CD8-positive, alpha-beta memory T cell (primary cell): ENCODE data around the gene SLC35G3. TPM values are rescaled to one million over a fixed set of nuclear protein-coding genes. Genes with fewer than 3 reads are reported as not detected.
A peak's percentile ranks its signal among the peaks of the same experiment; 100 is the strongest.
"Not testable (repeated sequence)": the region's sequence is repeated elsewhere in the genome, so short reads cannot be mapped to it uniquely, and the experiment has no call there.

ENCODE experiments used
- CTCF ChIA-PET: fragments of 350-600 bp; sonication (Branson Sonifier 250); formaldehyde crosslinking; loops from one replicate; lab custom pipeline; 2021; ENCODE audit warnings: antibody characterized with exemption; lab: Charles Lee
- POLR2A ChIA-PET: fragments of 350-600 bp; sonication (Branson Sonifier 250); formaldehyde crosslinking; loops from one replicate; lab custom pipeline; 2021; ENCODE audit warnings: antibody characterized with exemption; lab: Charles Lee
- DNase-seq, 5 donors: peaks; one replicate each; pipeline versions ENCODE4 v3.0.0 to v3.0.0-alpha.2; 2020 to 2022; ENCODE audit warnings: mixed read lengths in 1 of 5
- H3K27ac ChIP-seq: one replicate; pipeline ENCODE4 v1.7.0; 2013; ENCODE audit warnings: low read depth, mild to moderate bottlenecking, low read length, moderate library complexity
- H3K27me3 ChIP-seq: 2 replicates; pipeline ENCODE4 v1.7.0; 2013; ENCODE audit warnings: low read length, mild to moderate bottlenecking; ENCODE audit not compliant: insufficient read depth, poor library complexity, severe bottlenecking
- H3K36me3 ChIP-seq: 2 replicates; pipeline ENCODE4 v1.7.0; 2013; ENCODE audit warnings: mild to moderate bottlenecking, low read length, moderate library complexity; ENCODE audit not compliant: insufficient read depth
- H3K4me1 ChIP-seq: 2 replicates; pipeline ENCODE4 v1.7.0; 2013; ENCODE audit warnings: mild to moderate bottlenecking, low read length, moderate library complexity; ENCODE audit not compliant: insufficient read depth
- H3K4me3 ChIP-seq: 2 replicates; pipeline ENCODE4 v1.7.0; 2013; ENCODE audit warnings: mild to moderate bottlenecking, low read length
- H3K9me3 ChIP-seq: 2 replicates; pipeline ENCODE4 v1.7.0; 2013; ENCODE audit warnings: mild to moderate bottlenecking, low read length
- H3K27ac Mint-ChIP-seq, 8 donors: one replicate each; pipeline ENCODE4 v1.8.0; 2020 to 2021; ENCODE audit warnings: mixed read lengths in 8 of 8, mild to moderate bottlenecking in 6 of 8, inconsistent platforms in 3 of 8, moderate library complexity in 3 of 8
- H3K27me3 Mint-ChIP-seq, 2 donors: one replicate each; pipeline ENCODE4 v1.8.0; 2020 to 2021; ENCODE audit warnings: mixed read lengths in 2 of 2, mild to moderate bottlenecking in 1 of 2, moderate library complexity in 1 of 2
- H3K36me3 Mint-ChIP-seq, 3 donors: one replicate each; pipeline ENCODE4 v1.8.0; 2020 to 2021; ENCODE audit warnings: mixed read lengths in 3 of 3, inconsistent platforms in 1 of 3, mild to moderate bottlenecking in 1 of 3
- H3K4me1 Mint-ChIP-seq, 3 donors: one replicate each; pipeline ENCODE4 v1.8.0; 2020 to 2021; ENCODE audit warnings: mixed read lengths in 3 of 3, inconsistent platforms in 1 of 3, mild to moderate bottlenecking in 1 of 3
- H3K4me3 Mint-ChIP-seq, 7 donors: one replicate each; pipeline ENCODE4 v1.8.0; 2020 to 2021; ENCODE audit warnings: mixed read lengths in 7 of 7, mild to moderate bottlenecking in 6 of 7, moderate library complexity in 4 of 7, inconsistent platforms in 2 of 7
- H3K9me3 Mint-ChIP-seq, 5 donors: one replicate each; pipeline ENCODE4 v1.8.0; 2020 to 2022; ENCODE audit warnings: mixed read lengths in 5 of 5, mild to moderate bottlenecking in 3 of 5, moderate library complexity in 2 of 5, inconsistent platforms in 1 of 5
- polyA plus RNA-seq: library from polyadenylated mRNA; unstranded; fragments of 300-500 nt; fragmentation: Illumina TruSeq; gene quantifications from one replicate; pipeline ENCODE4 v1.2.3, GENCODE V29; 2021
- total RNA-seq, 2 experiments: library from RNA; stranded (reverse); gene quantifications; one replicate each; pipeline ENCODE4 v1.2.3, GENCODE V29; 2021

The SLC35G3 gene
- total and polyA plus RNA-seq, 3 experiments from 2014 or later, result not detected

GRCh38 chr17:35176897-35177296, 17.3 kb downstream of the SLC35G3 start:
- DNase-seq, result no peak
- POLR2A ChIA-PET, result interaction anchor here (0.6 kb wide), 1 partner anchor 66 kb away, joined by 3 read pairs; the partner anchor contains the start of gene SLFN5
- Histone ChIP-seq H3K27ac (no peak overlapping the region), H3K9me3 (no peaks in the 10 kb centered on the region), H3K4me1 (peaks cover 55% of the 10 kb centered on the region), H3K4me3 (no peak overlapping the region), H3K27me3 (no peaks in the 10 kb centered on the region), H3K36me3 (no peaks in the 10 kb centered on the region)
- Mint-ChIP-seq H3K27ac (peak overlapping the region; percentile 91 to 97 (median 94)), H3K27me3 (peaks cover 0 to 6% of the 10 kb centered on the region in 2 donors), H3K36me3 (peaks cover 0 to 3% (median 1%) of the 10 kb centered on the region in 3 donors), H3K4me1 (peaks cover 66 to 92% (median 66%) of the 10 kb centered on the region in 3 donors), H3K9me3 (peaks cover 0 to 3% (median 0%) of the 10 kb centered on the region in 5 donors), H3K4me3 (peak overlapping the region in 6 of 7 donors; percentile 6 to 79 (median 70))
- CTCF ChIA-PET, result interaction anchor here (1.4 to 3.8 kb wide), 2 partner anchors 36 to 59 kb away, joined by 3 to 12 read pairs; no protein-coding TSS in a partner anchor

GRCh38 chr17:35175638-35176415, 18.4 kb downstream of the SLC35G3 start:
- no peak overlapping the region for H3K4me3 ChIP-seq
- DNase-seq, result no peak
- ChIA-PET POLR2A (interaction anchor here (0.8 to 1.5 kb wide), 2 partner anchors 38 to 67 kb away, joined by 3 read pairs; partner anchors contain the start of gene SLFN5), CTCF (interaction anchor here (0.7 to 3.8 kb wide), 6 partner anchors 8 to 629 kb away, joined by 3 to 12 read pairs (median 3); partner anchors contain the start of gene SLFN5)
- H3K9me3 Mint-ChIP-seq, result peaks cover 0 to 3% (median 0%) of the 10 kb centered on the region in 5 donors
- peaks cover 64% of the 10 kb centered on the region for H3K4me1 ChIP-seq
- peaks cover 74 to 93% (median 75%) of the 10 kb centered on the region in 3 donors for H3K4me1 Mint-ChIP-seq
- no peaks in the 10 kb centered on the region for H3K9me3 ChIP-seq
- no peak overlapping the region for H3K27ac ChIP-seq
- H3K36me3 Mint-ChIP-seq, result peaks cover 0 to 3% (median 1%) of the 10 kb centered on the region in 3 donors
- H3K36me3 ChIP-seq, result no peaks in the 10 kb centered on the region
- no peaks in the 10 kb centered on the region for H3K27me3 ChIP-seq
- H3K27me3 Mint-ChIP-seq, result peaks cover 0 to 6% of the 10 kb centered on the region in 2 donors
- peak overlapping the region; percentile 9 to 97 (median 93) for H3K27ac Mint-ChIP-seq
- peak overlapping the region in 2 of 7 donors; percentile 34 to 51 for H3K4me3 Mint-ChIP-seq

GRCh38 chr17:35174835-35175334, 19.3 kb downstream of the SLC35G3 start:
- H3K4me3 ChIP-seq, result no peak overlapping the region
- peaks cover 70 to 84% (median 74%) of the 10 kb centered on the region in 3 donors for H3K4me1 Mint-ChIP-seq
- no peak overlapping the region for H3K4me3 Mint-ChIP-seq
- H3K4me1 ChIP-seq, result peaks cover 59% of the 10 kb centered on the region
- no peak for DNase-seq
- H3K27ac ChIP-seq, result no peak overlapping the region
- H3K27ac Mint-ChIP-seq, result peak overlapping the region; percentile 18 to 94 (median 74)
- ChIA-PET POLR2A (interaction anchor here (0.6 to 1.5 kb wide), 3 partner anchors 39 to 88 kb away, joined by 3 to 6 read pairs (median 3); no protein-coding TSS in a partner anchor), CTCF (interaction anchor here (0.7 to 1.6 kb wide), 5 partner anchors 9 to 630 kb away, joined by 3 to 5 read pairs (median 3); no protein-coding TSS in a partner anchor)
- H3K9me3 Mint-ChIP-seq, result peaks cover 0 to 3% (median 0%) of the 10 kb centered on the region in 5 donors
- H3K36me3 ChIP-seq, result no peaks in the 10 kb centered on the region
- no peaks in the 10 kb centered on the region for H3K9me3 ChIP-seq
- H3K36me3 Mint-ChIP-seq, result peaks cover 0 to 3% (median 1%) of the 10 kb centered on the region in 3 donors
- H3K27me3 ChIP-seq, result no peaks in the 10 kb centered on the region
- peaks cover 0 to 6% of the 10 kb centered on the region in 2 donors for H3K27me3 Mint-ChIP-seq

DNA sequence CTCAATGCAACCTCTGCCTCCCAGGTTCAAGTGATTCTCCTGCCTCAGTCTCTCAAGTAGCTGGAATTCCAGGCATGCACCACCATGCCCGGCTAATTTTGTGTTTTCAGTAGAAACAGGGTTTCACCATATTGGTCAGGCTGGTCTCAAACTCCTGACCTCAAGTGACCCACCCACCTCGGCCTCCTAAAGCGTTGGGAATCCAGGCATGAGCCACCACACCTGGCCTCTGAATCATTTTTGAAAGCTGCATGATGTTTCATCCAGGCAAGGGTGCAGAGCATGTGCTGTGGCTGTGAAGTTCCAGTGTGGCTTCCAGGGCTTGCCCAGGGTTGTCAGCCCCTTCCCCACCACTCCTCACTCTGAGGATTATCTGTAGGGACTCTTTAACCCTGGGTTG, 21.9 kb downstream of the SLC35G3 start:
- H3K27me3 Mint-ChIP-seq, H3K36me3 Mint-ChIP-seq, H3K27ac ChIP-seq, POLR2A ChIA-PET, H3K27me3 ChIP-seq, H3K9me3 Mint-ChIP-seq, H3K9me3 ChIP-seq, H3K36me3 ChIP-seq, H3K4me3 ChIP-seq, DNase-seq: not testable (repeated sequence)
- Mint-ChIP-seq H3K4me3 (peak overlapping the region in 5 of 7 donors; percentile 11 to 73 (median 19)), H3K4me1 (peaks cover 52 to 60% (median 54%) of the 10 kb centered on the region in 3 donors), H3K27ac (peak overlapping the region; percentile 53 to 96 (median 77))
- H3K4me1 ChIP-seq, result peaks cover 50% of the 10 kb centered on the region
- CTCF ChIA-PET, result interaction anchor here (0.9 to 1.6 kb wide), 6 partner anchors 42 to 575 kb away, joined by 3 to 6 read pairs (median 4); no protein-coding TSS in a partner anchor

DNA sequence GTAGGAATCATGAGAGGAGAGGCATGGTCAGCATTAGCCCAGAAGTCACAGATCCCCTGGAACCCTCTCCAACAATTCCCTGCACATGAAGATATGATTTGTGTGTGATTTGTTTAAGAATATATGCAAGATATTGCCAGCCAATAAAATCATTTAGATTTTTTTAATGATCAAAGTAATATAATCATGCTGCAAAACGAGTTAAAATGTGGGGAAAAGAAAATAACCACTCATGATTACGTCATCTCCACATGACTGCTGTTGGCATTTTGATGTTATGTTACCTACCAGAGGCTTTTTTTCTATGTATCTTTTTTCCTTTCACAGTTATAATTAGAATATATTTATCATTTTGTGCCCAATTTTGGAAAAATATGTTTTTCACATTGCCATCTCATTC, 22.4 kb downstream of the SLC35G3 start:
- no peaks in the 10 kb centered on the region for H3K27me3 Mint-ChIP-seq
- Histone ChIP-seq H3K4me3 (no peak overlapping the region), H3K4me1 (peaks cover 46% of the 10 kb centered on the region), H3K36me3 (no peaks in the 10 kb centered on the region), H3K27me3 (no peaks in the 10 kb centered on the region), H3K27ac (no peak overlapping the region), H3K9me3 (no peaks in the 10 kb centered on the region)
- POLR2A ChIA-PET, result interaction anchor here (1.3 kb wide), 1 partner anchor 68 kb away, joined by 5 read pairs; no protein-coding TSS in a partner anchor
- H3K27ac Mint-ChIP-seq, result peak overlapping the region; percentile 63 to 96 (median 88)
- no peaks in the 10 kb centered on the region for H3K9me3 Mint-ChIP-seq
- H3K4me3 Mint-ChIP-seq, result peak overlapping the region; percentile 22 to 77 (median 74)
- peak in 2 of 5 donors; percentile 41 to 63 for DNase-seq
- CTCF ChIA-PET, result interaction anchor here (0.9 to 3.2 kb wide), 12 partner anchors 42 to 576 kb away, joined by 3 to 31 read pairs (median 8); partner anchors contain the start of genes SLFN12L and SLFN5
- peaks cover 47 to 55% (median 50%) of the 10 kb centered on the region in 3 donors for H3K4me1 Mint-ChIP-seq
- peaks cover 0 to 1% (median 0%) of the 10 kb centered on the region in 3 donors for H3K36me3 Mint-ChIP-seq

- peaks cover 0 to 2% (median 0%) of the 10 kb centered on the region in 3 donors for H3K36me3 Mint-ChIP-seq
- ChIA-PET POLR2A (interaction anchor here (0.7 to 1.3 kb wide), 3 partner anchors 68 to 397 kb away, joined by 3 to 5 read pairs (median 3); no protein-coding TSS in a partner anchor), CTCF (interaction anchor here (0.6 to 3.2 kb wide), 14 partner anchors 9 to 638 kb away, joined by 3 to 31 read pairs (median 4); partner anchors contain the start of genes SLFN12L, SLFN5 and TAF15)
- peak in 3 of 5 donors; percentile 63 to 70 (median 65) for DNase-seq
- no peaks in the 10 kb centered on the region for H3K9me3 Mint-ChIP-seq
- Histone ChIP-seq H3K4me3 (no peak overlapping the region), H3K9me3 (no peaks in the 10 kb centered on the region), H3K36me3 (no peaks in the 10 kb centered on the region), H3K27me3 (no peaks in the 10 kb centered on the region), H3K4me1 (peaks cover 39% of the 10 kb centered on the region), H3K27ac (no peak overlapping the region)
- no peaks in the 10 kb centered on the region for H3K27me3 Mint-ChIP-seq
- peak overlapping the region; percentile 63 to 96 (median 88) for H3K27ac Mint-ChIP-seq
- H3K4me1 Mint-ChIP-seq, result peaks cover 41 to 51% (median 47%) of the 10 kb centered on the region in 3 donors
- peak overlapping the region; percentile 22 to 77 (median 74) for H3K4me3 Mint-ChIP-seq
These were observed 23.0 kb downstream of the SLC35G3 start for GRCh38 chr17:35170968-35171771.
